Mucosa of descending colon (tissue), 3 donors: ENCODE measurements around the gene MTSS2. TPM values are rescaled to one million over a fixed set of nuclear protein-coding genes. Genes with fewer than 3 reads are reported as not detected.
A peak's percentile ranks its signal among the peaks of the same experiment; 100 is the strongest.

Experiments
- ATAC-seq: fragments of 200-7000 bp; cut with Tn5 transposase; one replicate; pipeline ENCODE4 v1.9.1; 2020; ENCODE audit warnings: mild to moderate bottlenecking, moderate library complexity
- DNase-seq, 3 donors: peaks; one replicate each; pipeline ENCODE4 v3.0.0-alpha.2; 2020
- H3K36me3 ChIP-seq: fragments of 200-600 bp; one replicate; pipeline ENCODE4 v1.8.0; 2021; ENCODE audit warnings: low read depth, mild to moderate bottlenecking
- H3K4me1 ChIP-seq: fragments of 200-600 bp; one replicate; pipeline ENCODE4 v1.8.0; 2021; ENCODE audit warnings: low read depth, mild to moderate bottlenecking
- H3K4me3 ChIP-seq: fragments of 200-600 bp; one replicate; pipeline ENCODE4 v1.8.0; 2021; ENCODE audit warnings: mild to moderate bottlenecking
- H3K9me3 ChIP-seq: fragments of 200-600 bp; one replicate; pipeline ENCODE4 v1.8.0; 2021; ENCODE audit warnings: mild to moderate bottlenecking
- intact Hi-C, 2 donors: fragments of 100-400 bp; cut with DNase I in 1 of 2; cut with micrococcal nuclease in 1 of 2; formaldehyde crosslinking; loops; one replicate each; pipeline versions ENCODE4 v1.11.0 to v1.11.1; 2022; cut with DNase I, micrococcal nuclease
- total RNA-seq, 3 donors: library from RNA; stranded (reverse); fragmentation: NEBNext Ultra II Directional in 2 of 3; extraction: Animal tissue kit (Norgen Biotek cat#: 25700) in 2 of 3; gene quantifications; one replicate each; pipeline versions ENCODE4 v1.2.1 to v1.2.4, GENCODE V29; 2021 to 2023
- TF ChIP-seq, protein P1 (sequence below): fragments of 200-600 bp; IDR thresholded peaks from one replicate; pipeline ENCODE4 v1.8.0; 2022; ENCODE audit warnings: antibody characterized with exemption, mild to moderate bottlenecking
- donor health status: DM: no; HTN: no; CAD: no; lungs with moderate emphysema.
- donor health status: DM: no; HTN: no; CAD: no.
- donor health status: DM: no; HTN: yes; CAD: no.

MTSS2 gene
- total RNA-seq, 3 donors from 2014 or later = 11.8 to 151 (median 28.2) TPM

DNA sequence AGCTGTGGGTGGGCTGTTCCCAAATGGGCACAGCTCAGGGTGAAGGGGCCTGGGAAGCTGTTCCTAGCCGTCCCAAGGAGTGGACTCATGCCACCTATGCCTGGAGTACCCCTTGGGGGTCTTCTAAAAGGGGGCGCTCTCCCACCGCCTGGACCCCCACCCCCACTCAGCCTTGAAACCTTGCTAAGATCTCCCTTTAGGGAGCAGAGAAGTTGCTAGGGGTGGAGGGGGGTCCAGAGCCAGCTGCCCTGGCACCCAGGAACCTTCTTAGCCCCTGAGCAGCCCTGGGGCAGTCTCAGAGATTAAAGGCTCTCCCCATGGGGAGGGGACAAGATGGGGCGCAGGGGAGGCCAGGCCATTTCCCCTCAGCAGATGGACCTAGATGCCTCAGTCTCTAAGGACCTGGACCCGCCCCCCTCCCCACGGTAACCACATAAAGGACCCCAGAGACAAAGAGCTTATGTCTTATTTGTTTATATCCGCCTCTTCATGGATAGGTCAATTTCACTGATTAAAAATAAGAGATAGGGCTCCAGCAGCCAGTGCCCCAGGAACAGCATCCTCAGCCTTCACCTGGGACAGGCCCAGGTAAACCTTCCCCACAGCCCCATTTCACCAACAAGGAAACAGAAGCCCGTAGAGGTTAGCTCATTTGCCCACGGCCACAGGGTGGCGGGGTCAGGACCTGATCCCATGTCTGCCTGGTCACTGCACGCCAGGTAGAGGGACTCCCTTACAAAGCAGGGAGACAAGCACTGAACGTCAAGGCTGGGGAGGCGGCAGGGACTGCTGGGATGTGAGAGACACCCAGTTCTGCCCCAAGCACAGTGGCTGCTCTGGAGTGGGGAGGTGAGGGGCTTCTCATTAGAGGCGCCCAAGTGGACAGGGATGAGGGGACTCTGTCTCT lies 3.4 kb downstream of the MTSS2 start:
- TF ChIP-seq, protein P1, sequence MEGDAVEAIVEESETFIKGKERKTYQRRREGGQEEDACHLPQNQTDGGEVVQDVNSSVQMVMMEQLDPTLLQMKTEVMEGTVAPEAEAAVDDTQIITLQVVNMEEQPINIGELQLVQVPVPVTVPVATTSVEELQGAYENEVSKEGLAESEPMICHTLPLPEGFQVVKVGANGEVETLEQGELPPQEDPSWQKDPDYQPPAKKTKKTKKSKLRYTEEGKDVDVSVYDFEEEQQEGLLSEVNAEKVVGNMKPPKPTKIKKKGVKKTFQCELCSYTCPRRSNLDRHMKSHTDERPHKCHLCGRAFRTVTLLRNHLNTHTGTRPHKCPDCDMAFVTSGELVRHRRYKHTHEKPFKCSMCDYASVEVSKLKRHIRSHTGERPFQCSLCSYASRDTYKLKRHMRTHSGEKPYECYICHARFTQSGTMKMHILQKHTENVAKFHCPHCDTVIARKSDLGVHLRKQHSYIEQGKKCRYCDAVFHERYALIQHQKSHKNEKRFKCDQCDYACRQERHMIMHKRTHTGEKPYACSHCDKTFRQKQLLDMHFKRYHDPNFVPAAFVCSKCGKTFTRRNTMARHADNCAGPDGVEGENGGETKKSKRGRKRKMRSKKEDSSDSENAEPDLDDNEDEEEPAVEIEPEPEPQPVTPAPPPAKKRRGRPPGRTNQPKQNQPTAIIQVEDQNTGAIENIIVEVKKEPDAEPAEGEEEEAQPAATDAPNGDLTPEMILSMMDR = no peak
- intact Hi-C loops = loop anchor here (10.0 kb wide), 2 partner anchors 52 to 92 kb away; no protein-coding TSS in a partner anchor
- Histone ChIP-seq H3K9me3 (no peaks in the 10 kb centered on the region), H3K4me1 (peaks cover 16% of the 10 kb centered on the region), H3K4me3 (no peak overlapping the region), H3K36me3 (no peaks in the 10 kb centered on the region)
- DNase-seq (peak in 1 of 3 donors; percentile 15), ATAC-seq (no peak)

DNA sequence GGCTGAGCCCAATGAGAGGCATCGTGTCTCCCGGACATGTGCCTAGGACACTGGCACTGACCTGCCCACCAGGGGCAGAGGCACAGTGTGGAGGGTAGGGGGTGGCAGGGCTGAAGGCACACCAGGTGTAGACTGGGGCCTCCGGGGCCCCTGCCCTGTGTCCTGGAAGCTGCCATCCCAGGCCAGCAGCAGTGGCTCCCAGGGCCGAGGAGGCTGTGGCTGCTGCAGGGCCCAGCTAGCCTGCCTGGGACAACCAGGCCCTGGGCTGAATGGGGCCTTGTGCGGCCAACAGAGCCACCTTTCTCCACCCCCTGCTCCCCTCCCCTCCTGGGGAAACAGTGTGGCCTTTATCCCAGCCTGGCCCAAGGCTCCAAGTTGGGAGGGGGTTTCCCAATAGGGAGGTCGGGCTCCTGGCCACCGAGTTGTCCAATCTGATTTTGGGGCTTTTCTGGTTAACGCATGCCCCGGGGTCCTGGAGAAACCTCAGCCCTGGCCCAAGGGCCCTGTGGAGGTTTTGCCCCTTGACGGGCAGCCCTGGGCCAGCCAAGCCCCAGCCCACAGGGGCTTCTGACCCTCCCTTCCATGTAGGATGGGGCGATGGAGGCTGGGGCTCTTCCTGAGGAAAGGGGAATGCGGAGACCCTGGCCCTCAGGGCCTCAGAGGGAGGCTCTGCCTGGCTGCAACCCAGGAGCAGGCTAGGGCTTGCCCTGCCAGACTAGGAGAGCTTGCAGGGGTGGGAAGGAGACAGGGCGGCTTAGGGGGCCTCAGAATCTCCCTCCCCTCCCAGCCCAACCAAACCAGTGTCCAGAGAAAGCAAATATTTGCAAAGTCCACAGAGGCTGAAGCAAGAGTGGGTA lies 4.2 kb downstream of the MTSS2 start:
- H3K4me1 ChIP-seq = peaks cover 16% of the 10 kb centered on the region

DNA sequence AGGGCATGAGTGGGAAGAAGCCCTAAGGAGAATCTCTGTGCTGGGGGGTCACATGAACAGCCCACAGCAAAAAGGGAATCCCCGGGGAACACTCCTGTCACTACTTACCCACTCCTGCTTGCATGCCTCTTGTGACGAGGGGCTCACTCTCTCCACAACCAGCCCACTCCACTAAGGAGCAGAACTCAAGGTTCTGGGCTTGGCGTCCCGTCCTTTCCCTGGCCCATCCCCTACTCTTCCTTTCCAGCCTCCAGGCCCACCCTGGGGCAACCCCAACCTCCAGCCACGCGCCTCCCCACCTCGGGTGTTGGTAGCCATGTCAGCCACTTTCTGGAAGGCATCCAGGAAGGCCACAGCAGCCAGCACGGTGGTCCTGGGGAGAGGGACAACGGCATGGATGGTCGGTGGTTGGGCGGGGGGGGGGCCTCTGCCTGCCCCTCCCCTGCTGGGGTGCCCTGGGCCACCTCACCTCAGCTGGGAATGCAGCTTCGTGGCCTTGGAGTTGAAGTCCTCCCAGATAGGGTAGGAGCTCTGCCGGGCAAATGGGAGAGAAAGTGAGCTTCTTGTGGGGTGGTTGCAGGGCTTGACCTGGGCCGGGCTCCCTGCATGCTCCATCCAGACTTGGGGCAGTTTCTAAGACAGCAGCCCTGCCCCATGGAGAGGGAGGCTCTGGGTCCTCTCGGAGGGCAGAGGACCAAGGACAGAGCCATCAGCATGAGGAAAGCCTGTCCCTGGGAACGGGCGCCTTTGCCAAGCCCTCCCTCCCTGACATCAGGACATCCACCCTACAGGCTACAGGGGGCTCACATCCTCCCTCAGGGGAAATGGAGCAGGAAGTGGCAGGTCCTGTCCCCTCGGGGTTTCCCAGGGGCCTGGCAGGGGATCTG lies 5.1 kb downstream of the MTSS2 start:
- H3K4me1 ChIP-seq = peaks cover 16% of the 10 kb centered on the region
- DNase-seq = peak in 2 of 3 donors; percentile 26 to 51
- no peak overlapping the region for H3K4me3 ChIP-seq

More for the DNA sequence above, 4.2 kb downstream of the MTSS2 start:
- Histone ChIP-seq H3K4me3 (no peak overlapping the region), H3K9me3 (no peaks in the 10 kb centered on the region), H3K36me3 (no peaks in the 10 kb centered on the region)
- DNase-seq (peak in 1 of 3 donors; percentile 40), ATAC-seq (no peak)
- intact Hi-C loops = loop anchor here (10.0 kb wide), 2 partner anchors 53 to 93 kb away; no protein-coding TSS in a partner anchor
- TF ChIP-seq, protein P1 = no peak

DNA sequence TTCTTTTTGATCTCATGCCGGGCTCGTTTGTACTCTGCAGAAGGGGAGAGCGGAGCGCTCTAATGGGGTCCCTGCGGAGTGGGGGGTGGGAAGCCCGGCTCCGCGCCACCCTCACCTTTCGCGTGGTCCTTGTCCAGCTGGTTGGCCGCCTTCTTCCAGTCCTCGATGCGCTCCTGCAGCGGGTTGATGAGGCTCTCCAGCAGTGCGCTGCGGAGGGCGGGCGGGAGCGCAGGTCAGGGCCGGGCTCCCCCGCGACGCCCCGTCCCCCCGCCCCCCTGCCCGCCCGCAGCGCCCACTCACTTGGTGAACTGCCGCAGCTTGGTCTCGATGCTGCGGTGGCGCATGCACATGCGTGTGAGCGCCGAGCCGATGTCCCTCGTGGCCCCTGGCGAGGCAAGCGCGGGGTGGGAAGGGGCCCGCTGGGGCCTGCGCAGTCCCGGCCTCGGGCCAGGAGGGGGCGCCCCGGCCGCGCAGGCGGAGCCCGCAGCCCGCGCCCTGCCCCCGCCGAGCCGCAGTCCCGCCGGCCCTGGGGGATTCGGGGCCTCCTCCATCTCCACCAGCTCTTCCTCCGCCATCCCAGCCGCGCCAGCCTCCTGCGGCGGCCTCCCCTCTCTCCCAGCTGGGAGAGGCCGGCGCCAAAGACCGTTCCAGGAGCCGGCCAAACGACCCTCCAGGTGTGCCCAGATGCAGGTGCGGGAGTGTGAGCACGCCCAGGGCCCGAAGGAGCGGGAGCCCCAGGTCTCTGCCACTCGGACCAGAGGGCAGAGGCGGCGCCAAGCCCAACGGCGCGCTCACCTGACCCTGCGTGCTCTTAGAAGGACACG lies 6.0 kb downstream of the MTSS2 start:
- Histone ChIP-seq H3K4me3 (no peak overlapping the region), H3K4me1 (peaks cover 11% of the 10 kb centered on the region), H3K9me3 (no peaks in the 10 kb centered on the region), H3K36me3 (no peaks in the 10 kb centered on the region)
- peak in 2 of 3 donors; percentile 38 to 45 for DNase-seq
- intact Hi-C loops = loop anchor here (10.0 kb wide), 2 partner anchors 55 to 95 kb away; no protein-coding TSS in a partner anchor
- TF ChIP-seq, protein P1 = peak; percentile 48
- peak; percentile 66 for ATAC-seq

More for the DNA sequence above, 5.1 kb downstream of the MTSS2 start:
- Histone ChIP-seq H3K9me3 (no peaks in the 10 kb centered on the region), H3K36me3 (no peaks in the 10 kb centered on the region)
- TF ChIP-seq, protein P1 = no peak
- ATAC-seq = no peak
- intact Hi-C loops = loop anchor here (10.0 kb wide), 2 partner anchors 54 to 94 kb away; no protein-coding TSS in a partner anchor
